Caco-2 (cell line): ENCODE results near the gene GPR87. TPM values are rescaled to one million over a fixed set of nuclear protein-coding genes. Genes with fewer than 3 reads are reported as not detected.

Experiments
- Bru-seq: library from RNA; stranded (reverse); fragments of 400-500 nt; gene quantifications from one replicate; lab custom pipeline; 2021; lab: Mats Ljungman, UMichigan
- BruChase-seq, 2 experiments: library from RNA; stranded (reverse); fragments of 400-500 nt; gene quantifications; one replicate each; lab custom pipeline; 2021; lab: Mats Ljungman, UMichigan
- BruUV-seq: library from RNA; stranded (reverse); fragments of 400-500 nt; replicated peaks from 2 replicates; lab custom pipeline; 2021; lab: Mats Ljungman, UMichigan
- CTCF ChIA-PET: fragments of 300-600 bp; sonication (Branson Sonifier 250); formaldehyde crosslinking; loops from one replicate; lab custom pipeline; 2022; ENCODE audit warnings: antibody characterized with exemption; lab: Charles Lee
- POLR2A ChIA-PET: fragments of 300-600 bp; sonication (Branson Sonifier 250); formaldehyde crosslinking; loops from one replicate; lab custom pipeline; 2022; ENCODE audit warnings: antibody characterized with exemption; lab: Charles Lee
- DNase-seq, 2 experiments: peaks; one replicate each; pipeline versions ENCODE4 v3.0.0 to v3.0.0-alpha.2; 2020 to 2022
- H3K27me3 ChIP-seq: replicated peaks from 2 replicates; pipeline ENCODE4 v1.6.0; 2011; ENCODE audit warnings: low read length; ENCODE audit not compliant: control insufficient read depth, insufficient read depth
- H3K36me3 ChIP-seq: 2 replicates; pipeline ENCODE4 v1.5.1; 2011; ENCODE audit warnings: low read length; ENCODE audit not compliant: control insufficient read depth, insufficient read depth
- H3K4me1 ChIP-seq: fragments of 250-450 bp; sonication (Bioruptor Pico); 2 replicates; pipeline ENCODE4 v1.5.1; 2020; ENCODE audit warnings: mild to moderate bottlenecking
- H3K4me3 ChIP-seq: 2 replicates; pipeline ENCODE4 v1.5.1; 2011; ENCODE audit warnings: low read depth, mild to moderate bottlenecking, control low read depth, low read length
- H3K9me3 ChIP-seq: fragments of 250-450 bp; sonication (Bioruptor Pico); 2 replicates; pipeline ENCODE4 v1.5.1; 2020; ENCODE audit warnings: mild to moderate bottlenecking, moderate library complexity
- H3K27ac Mint-ChIP-seq: one replicate; pipeline ENCODE4 v1.8.0; 2022; ENCODE audit warnings: mixed read lengths; ENCODE audit not compliant: unreplicated experiment
- H3K27me3 Mint-ChIP-seq: one replicate; pipeline ENCODE4 v1.8.0; 2022; ENCODE audit warnings: mixed read lengths; ENCODE audit not compliant: insufficient read depth, unreplicated experiment
- H3K36me3 Mint-ChIP-seq: one replicate; pipeline ENCODE4 v1.8.0; 2022; ENCODE audit warnings: mild to moderate bottlenecking, mixed read lengths; ENCODE audit not compliant: insufficient read depth, unreplicated experiment
- H3K4me1 Mint-ChIP-seq: one replicate; pipeline ENCODE4 v1.8.0; 2022; ENCODE audit warnings: low read depth, mixed read lengths; ENCODE audit not compliant: unreplicated experiment
- H3K4me3 Mint-ChIP-seq: one replicate; pipeline ENCODE4 v1.8.0; 2022; ENCODE audit warnings: mild to moderate bottlenecking, moderate library complexity, mixed read lengths; ENCODE audit not compliant: unreplicated experiment
- H3K9me3 Mint-ChIP-seq: one replicate; pipeline ENCODE4 v1.8.0; 2022; ENCODE audit warnings: mixed read lengths; ENCODE audit not compliant: unreplicated experiment
- intact Hi-C: fragments of 100-400 bp; cut with micrococcal nuclease; formaldehyde crosslinking; loops from one replicate; pipeline ENCODE4 v1.10.0; 2022; ENCODE audit not compliant: unreplicated experiment
- long read RNA-seq: library from polyadenylated mRNA; stranded (forward); transcript quantifications from one replicate; pipeline ENCODE4 v2.0.0, GENCODE V29; 2022
- total RNA-seq: library from RNA; stranded (reverse); gene quantifications from 2 replicates; pipeline ENCODE4 v1.2.3, GENCODE V29; 2022
- TF ChIP-seq, protein P1 (sequence below), 2 experiments: fragments of 200-600 bp in 1 of 2; IDR thresholded peaks; 1 replicate in 1 of 2; 2 replicates in 1 of 2; pipeline versions ENCODE4 v1.5.1 to v1.8.0; 2011 to 2022; ENCODE audit warnings: antibody characterized with exemption in 1 of 2, control low read depth in 1 of 2, inconsistent platforms in 1 of 2, low read depth in 1 of 2, low read length in 1 of 2, mild to moderate bottlenecking in 1 of 2, moderate library complexity in 1 of 2; ENCODE audit not compliant: insufficient read depth in 1 of 2, severe bottlenecking in 1 of 2, unreplicated experiment in 1 of 2

The GPR87 gene, protein sequence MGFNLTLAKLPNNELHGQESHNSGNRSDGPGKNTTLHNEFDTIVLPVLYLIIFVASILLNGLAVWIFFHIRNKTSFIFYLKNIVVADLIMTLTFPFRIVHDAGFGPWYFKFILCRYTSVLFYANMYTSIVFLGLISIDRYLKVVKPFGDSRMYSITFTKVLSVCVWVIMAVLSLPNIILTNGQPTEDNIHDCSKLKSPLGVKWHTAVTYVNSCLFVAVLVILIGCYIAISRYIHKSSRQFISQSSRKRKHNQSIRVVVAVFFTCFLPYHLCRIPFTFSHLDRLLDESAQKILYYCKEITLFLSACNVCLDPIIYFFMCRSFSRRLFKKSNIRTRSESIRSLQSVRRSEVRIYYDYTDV
- 0.18 and 0.28 TPM in 2 replicates for total RNA-seq
- Bru-seq, nascent RNA, result percentile 26 among the genes with signal in this experiment
- percentile 12 among the genes with signal in this experiment for BruChase-seq, experiment 1, labeled RNA remaining after a 2-hour chase
- BruChase-seq, experiment 2, labeled RNA remaining after a 6-hour chase, result not detected
- long read RNA-seq, result 0 reads

DNA sequence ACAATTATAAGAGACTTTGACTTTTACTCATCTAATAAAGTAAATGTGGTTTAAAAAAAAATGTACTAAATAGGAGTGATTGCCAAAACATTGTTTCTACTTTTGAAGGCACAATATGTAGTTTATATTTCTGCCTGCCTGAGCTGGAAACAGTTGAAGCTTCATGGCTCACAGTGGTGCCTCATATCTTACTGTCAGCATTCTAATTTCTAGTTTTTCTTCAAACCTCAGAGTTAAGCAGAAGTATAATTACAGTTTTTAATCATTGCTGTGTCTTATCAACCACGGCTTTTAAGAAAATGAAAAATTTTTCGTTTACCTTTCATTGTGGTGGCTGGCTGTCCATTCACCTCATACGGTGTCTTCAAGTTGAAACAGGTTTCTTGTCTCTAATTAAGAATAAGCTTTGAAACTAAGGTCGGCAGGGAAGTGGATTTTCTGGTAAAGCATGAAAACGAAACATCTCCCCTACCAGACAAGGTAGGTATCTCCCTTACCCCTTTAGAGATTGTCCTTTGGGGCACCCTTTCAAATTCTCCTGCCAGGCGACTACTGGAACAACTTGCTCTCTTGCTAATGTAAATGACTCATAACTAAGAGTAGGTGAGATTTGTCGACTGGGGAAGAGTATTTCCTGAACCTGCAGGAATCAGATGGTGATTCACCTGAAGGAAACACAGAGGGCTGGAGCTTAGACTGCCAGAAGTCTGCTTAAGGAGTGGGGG is at the start of gene GPR87:
Gene GPR87 (minus strand): TSS at position 554 of the 725 bp plus-strand sequence. CDS start 16,720 bp downstream, outside the sequence.
- POLR2A ChIA-PET, result no interaction called here
- Mint-ChIP-seq H3K27ac (no peak within 1 kb of the TSS), H3K9me3 (no peaks in the 10 kb centered on the region), H3K4me3 (peak within 1 kb of the TSS; percentile 26), H3K36me3 (no peaks in the 10 kb centered on the region), H3K4me1 (peaks cover 12% of the 10 kb centered on the region), H3K27me3 (no peaks in the 10 kb centered on the region)
- no peaks in the 10 kb centered on the region for H3K9me3 ChIP-seq
- DNase-seq, result no peak
- H3K4me1 ChIP-seq, result no peaks in the 10 kb centered on the region
- no peaks in the 10 kb centered on the region for H3K27me3 ChIP-seq
- CTCF ChIA-PET, result no interaction called here
- TF ChIP-seq, protein P1, sequence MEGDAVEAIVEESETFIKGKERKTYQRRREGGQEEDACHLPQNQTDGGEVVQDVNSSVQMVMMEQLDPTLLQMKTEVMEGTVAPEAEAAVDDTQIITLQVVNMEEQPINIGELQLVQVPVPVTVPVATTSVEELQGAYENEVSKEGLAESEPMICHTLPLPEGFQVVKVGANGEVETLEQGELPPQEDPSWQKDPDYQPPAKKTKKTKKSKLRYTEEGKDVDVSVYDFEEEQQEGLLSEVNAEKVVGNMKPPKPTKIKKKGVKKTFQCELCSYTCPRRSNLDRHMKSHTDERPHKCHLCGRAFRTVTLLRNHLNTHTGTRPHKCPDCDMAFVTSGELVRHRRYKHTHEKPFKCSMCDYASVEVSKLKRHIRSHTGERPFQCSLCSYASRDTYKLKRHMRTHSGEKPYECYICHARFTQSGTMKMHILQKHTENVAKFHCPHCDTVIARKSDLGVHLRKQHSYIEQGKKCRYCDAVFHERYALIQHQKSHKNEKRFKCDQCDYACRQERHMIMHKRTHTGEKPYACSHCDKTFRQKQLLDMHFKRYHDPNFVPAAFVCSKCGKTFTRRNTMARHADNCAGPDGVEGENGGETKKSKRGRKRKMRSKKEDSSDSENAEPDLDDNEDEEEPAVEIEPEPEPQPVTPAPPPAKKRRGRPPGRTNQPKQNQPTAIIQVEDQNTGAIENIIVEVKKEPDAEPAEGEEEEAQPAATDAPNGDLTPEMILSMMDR (IDR thresholded peaks at IDR 0.05; ENCODE audit: insufficient read depth in 1 of 2, low read depth in 1 of 2, low read length in 1 of 2, severe bottlenecking in 1 of 2, unreplicated experiment in 1 of 2), result no peak
- no TSS peak for BruUV-seq
- no peak within 1 kb of the TSS for H3K4me3 ChIP-seq
- no peaks in the 10 kb centered on the region for H3K36me3 ChIP-seq
- intact Hi-C loops, result no loop called here

GRCh38 chr3:151362751-151363174 is 46.1 kb upstream of the GPR87 start:
- no peaks in the 10 kb centered on the region for H3K9me3 ChIP-seq
- no peaks in the 10 kb centered on the region for H3K36me3 ChIP-seq
- Mint-ChIP-seq H3K4me3 (no peak overlapping the region), H3K36me3 (peaks cover 5% of the 10 kb centered on the region), H3K27ac (no peak overlapping the region), H3K27me3 (no peaks in the 10 kb centered on the region), H3K4me1 (no peaks in the 10 kb centered on the region), H3K9me3 (no peaks in the 10 kb centered on the region)
- no peak overlapping the region for H3K4me3 ChIP-seq
- TF ChIP-seq, protein P1 (IDR thresholded peaks at IDR 0.05; ENCODE audit: insufficient read depth in 1 of 2, low read depth in 1 of 2, low read length in 1 of 2, severe bottlenecking in 1 of 2, unreplicated experiment in 1 of 2), result no peak
- POLR2A ChIA-PET, result no interaction called here
- DNase-seq, result no peak
- BruUV-seq, result no TSS peak
- CTCF ChIA-PET, result no interaction called here
- H3K27me3 ChIP-seq, result no peaks in the 10 kb centered on the region
- no peaks in the 10 kb centered on the region for H3K4me1 ChIP-seq
- intact Hi-C loops, result no loop called here

- ChIA-PET CTCF (no interaction called here), POLR2A (no interaction called here)
- Histone ChIP-seq H3K4me3 (no peak overlapping the region), H3K9me3 (no peaks in the 10 kb centered on the region), H3K4me1 (no peaks in the 10 kb centered on the region), H3K27me3 (no peaks in the 10 kb centered on the region), H3K36me3 (no peaks in the 10 kb centered on the region)
- H3K27me3 Mint-ChIP-seq, result no peaks in the 10 kb centered on the region
- H3K9me3 Mint-ChIP-seq, result no peaks in the 10 kb centered on the region
- TF ChIP-seq, protein P1 (IDR thresholded peaks at IDR 0.05; ENCODE audit: insufficient read depth in 1 of 2, low read depth in 1 of 2, low read length in 1 of 2, severe bottlenecking in 1 of 2, unreplicated experiment in 1 of 2), result no peak
- H3K4me1 Mint-ChIP-seq, result no peaks in the 10 kb centered on the region
- DNase-seq, result no peak
- H3K36me3 Mint-ChIP-seq, result peaks cover 5% of the 10 kb centered on the region
- no TSS peak for BruUV-seq
- intact Hi-C loops, result no loop called here
- no peak overlapping the region for H3K27ac Mint-ChIP-seq
- no peak overlapping the region for H3K4me3 Mint-ChIP-seq
Measured at GRCh38 chr3:151357463-151357850, 40.8 kb upstream of the GPR87 start.
